Measurements from ENCODE around the gene OBSCN. TPM values are rescaled to one million over a fixed set of nuclear protein-coding genes. Genes with fewer than 3 reads are reported as not detected.

OBSCN gene
- polyA plus RNA-seq, 3 donors, result 31.3 to 43.8 (median 35.6) TPM

DNA sequence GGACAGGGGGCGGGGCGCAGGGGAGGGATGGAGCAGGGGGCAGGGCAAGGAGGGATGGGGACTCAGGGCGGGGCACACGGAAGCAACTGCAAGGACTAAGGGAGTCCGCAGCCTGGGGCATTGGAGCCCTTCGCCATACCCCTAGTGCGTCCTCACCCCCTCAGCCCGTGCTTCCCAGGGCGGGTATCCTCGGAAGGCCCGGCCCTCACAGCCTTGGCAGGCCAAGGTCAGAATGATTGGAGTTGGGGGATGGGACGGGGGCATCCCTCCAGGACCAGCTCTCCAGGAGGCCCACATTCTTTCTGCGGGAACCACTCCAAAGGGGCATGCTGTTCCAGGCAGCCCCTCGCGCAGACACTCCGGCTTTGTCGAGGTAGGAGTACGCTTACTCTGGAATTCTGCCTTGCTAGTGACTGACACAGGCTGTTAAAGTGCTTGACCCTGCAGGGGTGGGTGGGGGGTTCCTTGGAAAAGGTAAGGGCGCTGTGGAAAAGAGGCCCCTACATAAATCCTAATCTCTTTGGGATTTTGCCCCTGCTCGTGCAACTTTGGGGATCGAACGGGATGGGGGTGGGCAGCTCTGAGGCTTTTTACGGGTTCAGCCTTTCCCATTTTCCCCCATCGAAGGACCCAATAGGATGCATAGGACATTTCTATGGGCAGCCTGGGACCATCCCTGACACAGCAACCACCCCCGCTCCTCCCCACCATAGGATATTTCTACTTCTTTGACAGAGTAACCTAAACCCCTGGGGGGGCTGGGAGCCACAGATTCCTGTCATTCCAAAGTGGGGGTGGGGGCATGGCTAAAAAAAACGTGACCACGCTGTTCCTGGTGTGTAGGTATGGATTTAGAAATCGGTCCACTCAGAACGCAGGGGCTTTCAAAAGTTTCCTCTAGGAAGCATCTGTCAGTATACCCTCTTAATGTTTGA, 199.5 kb downstream of the OBSCN start:
- peak in 2 of 11 donors; percentile 27 to 29 for DNase-seq (ENCODE audit: extremely low read depth in 1 of 11, low read depth in 9 of 11, low spot score in 4 of 11)

DNA sequence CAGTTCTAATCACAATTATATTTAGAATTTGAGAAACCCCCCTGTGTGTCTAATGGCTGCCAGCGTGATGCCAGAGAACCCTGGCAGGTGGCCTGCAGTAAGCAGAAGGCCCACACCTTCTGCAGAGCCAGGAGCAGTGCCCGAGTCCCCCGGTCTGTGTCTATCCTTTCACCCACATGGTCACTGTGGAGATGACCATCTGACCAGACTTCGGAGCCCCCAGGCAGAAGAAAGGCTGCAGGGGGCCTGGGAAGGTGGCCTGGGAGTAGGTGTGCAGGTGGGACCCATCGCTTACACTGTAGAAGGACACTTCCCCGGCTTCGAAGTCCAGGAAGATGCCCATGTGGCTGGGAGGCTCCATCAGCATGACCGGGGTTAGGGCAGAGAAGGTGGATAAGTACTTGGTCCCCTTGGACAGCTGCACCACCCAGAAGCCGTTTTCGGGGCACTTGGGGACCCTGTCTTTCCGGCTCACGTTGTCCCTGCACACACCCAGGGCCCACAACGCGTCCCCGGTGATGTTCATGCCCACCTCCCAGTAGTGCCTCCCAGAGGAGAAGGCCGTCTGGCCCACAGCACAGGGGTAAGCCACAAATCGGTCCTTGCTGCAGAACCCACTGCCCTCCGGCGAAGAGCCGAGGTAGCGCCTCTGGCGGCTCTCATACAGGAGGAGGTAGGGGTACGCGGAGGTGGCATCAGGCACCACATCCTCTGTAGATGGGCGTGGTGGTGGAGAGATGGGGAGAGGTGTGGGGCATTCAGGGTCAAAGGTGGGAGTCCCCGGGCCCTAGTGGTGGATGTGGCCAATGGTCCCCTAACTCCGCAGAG, 200.4 kb downstream of the OBSCN start:
- no peak for DNase-seq (ENCODE audit: extremely low read depth in 1 of 11, low read depth in 9 of 11, low spot score in 4 of 11)

DNA sequence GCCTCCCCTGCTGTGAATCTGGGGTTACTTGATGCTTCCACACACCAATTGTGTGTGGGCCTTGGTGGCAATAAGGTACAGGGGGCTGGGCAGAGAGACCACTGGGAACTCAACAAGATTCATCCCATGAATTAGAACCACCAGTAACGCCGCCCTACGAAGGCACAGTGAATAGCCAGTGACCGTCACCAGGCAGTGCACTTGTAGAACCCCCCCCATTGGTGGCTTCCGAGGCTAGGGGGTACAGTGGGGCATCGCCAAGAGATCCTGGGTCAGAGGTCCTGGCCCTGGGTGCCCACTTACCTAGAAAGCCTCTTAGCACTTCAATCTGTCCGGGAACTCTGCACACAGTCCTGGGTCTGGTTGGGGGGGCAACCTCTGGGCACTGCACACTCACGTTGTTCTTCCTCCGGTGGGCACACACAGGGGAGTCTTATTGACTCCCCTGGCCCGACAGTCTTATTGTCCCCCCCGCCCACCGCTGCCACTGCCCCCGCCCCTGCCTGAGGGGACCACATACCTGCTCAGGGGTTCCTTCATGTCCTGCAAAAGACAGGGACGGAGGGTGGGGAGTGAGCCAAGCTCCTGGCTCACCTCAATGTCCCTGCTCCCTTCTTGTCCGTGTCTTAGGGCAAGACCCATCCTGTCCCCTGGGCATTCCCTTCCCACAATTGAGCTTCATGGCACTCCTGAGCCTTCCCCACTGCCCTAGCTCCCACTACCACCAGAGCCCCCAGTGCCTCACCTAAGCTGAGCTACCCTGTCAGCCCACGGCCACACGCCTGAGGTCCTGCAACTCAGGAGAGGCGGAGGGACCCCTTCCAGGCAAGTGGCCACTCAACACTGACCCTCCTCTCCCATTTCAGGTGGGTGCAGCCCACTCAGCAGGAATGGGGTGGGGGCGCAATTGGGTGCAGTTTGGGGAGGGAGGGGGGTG, 201.3 kb downstream of the OBSCN start:
- DNase-seq (ENCODE audit: extremely low read depth in 1 of 11, low read depth in 9 of 11, low spot score in 4 of 11), result no peak

DNA sequence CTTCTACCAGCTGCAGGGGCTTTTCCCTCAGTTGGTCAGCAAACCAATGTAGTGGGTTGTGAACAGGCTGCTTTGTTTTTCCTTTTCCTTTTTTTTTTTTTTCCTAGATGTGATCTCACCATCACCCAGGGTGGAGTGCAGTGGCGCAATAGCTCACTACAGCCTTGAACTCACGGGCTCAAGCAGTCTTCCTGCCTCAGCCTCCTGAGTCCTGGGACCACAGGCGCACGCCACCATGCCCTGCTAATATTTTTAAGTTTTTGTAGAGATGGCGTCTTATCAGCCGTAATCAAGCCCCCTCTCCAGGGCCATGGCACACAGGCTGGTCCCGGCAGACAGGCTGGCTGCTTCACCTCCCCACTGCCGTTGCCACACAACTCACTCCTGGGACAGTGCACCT, 202.2 kb downstream of the OBSCN start:
- no peak for DNase-seq (ENCODE audit: extremely low read depth in 1 of 11, low read depth in 9 of 11, low spot score in 4 of 11)

DNA sequence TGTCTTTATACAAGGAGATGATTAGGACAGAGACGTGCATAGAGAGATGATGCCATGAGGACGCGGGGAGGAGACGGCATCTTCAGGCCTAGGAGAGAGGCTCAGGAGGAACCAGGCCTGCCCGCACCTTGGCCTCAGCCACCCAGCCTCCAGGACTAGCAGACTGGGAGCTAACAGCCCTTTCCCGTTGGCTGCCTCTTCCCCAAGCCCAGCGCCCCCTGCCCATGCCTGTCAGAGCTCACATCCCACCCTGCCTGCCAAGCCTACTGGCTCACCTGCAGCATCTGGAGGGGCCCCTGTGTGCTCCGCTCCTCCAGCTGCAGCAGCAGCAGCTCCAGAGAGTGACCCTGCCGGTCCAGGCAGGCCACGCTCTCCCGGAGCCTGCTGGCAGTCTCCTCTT, 202.8 kb downstream of the OBSCN start:
- DNase-seq (ENCODE audit: extremely low read depth in 1 of 11, low read depth in 9 of 11, low spot score in 4 of 11), result no peak

DNA sequence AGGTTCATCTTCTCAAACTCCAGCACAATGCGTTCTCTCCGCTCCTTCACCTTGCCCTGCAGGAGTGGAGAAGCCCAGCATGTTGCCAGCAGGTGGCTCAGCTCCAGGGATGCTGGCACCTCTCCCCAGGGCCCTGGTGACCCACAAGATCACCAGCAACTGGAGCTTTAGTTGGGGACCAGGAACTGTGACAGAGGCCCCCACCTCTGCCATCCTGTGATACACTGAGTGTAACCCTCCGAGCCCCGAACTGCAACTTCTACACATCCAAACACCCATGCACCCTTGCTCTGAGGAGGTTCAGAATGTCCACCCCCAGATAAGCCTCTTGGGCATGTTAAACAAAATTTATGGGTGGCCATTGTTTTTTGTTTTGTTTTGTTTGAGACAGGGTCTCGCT, 203.3 kb downstream of the OBSCN start:
- no peak for DNase-seq (ENCODE audit: extremely low read depth in 1 of 11, low read depth in 9 of 11, low spot score in 4 of 11)

DNA sequence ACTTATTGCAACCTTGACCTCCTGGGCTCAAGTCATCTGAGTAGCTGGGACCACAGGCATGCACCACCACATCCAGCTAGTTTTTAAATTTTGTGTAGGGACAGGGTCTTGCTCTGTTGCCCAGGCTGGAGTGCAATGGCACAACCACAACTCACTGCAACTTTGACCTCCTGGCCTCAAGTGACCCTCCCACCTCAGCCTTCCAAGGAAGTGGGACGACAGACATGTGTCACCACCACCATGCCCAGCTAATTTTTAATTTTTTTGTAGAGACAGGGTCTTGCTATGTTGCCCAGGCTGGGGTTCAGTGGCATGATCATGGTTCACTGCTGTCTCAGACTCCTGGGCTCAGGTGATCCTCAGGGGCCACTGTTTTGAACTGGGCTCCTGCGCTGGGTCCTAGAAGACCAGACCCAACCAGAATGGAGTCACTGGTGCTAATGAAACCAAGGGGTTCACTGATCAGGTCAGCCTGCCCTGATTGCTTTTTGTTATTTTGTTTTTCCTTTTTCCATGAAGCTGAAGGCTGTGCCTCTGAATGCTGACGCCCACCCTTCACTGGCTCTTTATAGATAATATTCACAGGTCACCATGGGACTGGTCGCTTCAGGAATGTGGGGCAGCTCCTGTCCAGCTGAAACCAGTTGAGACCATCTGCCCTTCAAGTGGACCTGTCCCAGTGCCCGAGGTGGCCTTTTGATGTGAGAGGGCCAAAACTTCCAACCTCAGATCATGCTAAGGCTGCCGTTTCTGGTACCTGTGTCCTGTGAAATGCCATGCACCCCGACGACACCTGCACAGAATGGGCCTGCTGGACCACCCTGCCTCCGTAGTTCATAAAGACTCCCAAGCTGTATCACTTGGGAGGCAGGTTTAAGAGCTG, 203.9 kb downstream of the OBSCN start:
- DNase-seq (ENCODE audit: extremely low read depth in 1 of 11, low read depth in 9 of 11, low spot score in 4 of 11), result no peak

DNA sequence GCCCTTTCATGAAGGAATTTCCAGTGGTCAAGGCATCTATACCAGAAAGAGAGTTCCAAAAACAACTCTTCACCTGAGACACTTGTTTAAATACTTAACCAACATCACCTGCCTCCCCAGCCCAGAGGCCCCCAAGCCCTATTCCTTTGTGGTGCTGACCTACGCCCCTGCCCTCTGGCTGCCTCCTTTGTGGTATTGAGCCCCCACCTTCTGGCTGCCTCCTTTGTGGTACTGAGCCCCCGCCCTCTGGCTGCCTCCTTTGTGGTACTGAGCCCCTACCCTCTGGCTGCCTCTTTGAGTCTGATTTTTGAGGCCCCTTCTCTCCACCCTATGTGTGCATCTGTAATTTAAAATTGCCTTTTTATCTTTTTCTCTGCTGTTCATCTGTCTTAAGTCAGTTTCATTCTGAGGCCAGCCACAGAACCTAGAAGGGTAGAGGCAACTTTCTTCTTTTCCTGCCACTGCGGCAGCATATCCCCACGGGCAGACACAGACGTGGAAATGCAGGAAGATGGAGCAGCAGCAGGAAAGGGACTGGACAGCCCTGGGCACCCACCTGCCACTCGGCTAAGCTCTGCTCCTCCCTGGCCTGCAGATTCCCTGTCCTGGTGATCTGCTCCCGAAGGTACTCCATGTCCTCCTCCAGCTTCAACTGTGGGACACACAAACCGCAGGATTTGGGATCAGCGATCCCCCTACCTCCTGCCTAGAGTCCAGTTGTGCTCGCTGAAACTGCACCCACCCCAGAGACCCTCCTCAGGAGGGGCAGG, 205.6 kb downstream of the OBSCN start:
- no peak for DNase-seq (ENCODE audit: extremely low read depth in 1 of 11, low read depth in 9 of 11, low spot score in 4 of 11)

DNA sequence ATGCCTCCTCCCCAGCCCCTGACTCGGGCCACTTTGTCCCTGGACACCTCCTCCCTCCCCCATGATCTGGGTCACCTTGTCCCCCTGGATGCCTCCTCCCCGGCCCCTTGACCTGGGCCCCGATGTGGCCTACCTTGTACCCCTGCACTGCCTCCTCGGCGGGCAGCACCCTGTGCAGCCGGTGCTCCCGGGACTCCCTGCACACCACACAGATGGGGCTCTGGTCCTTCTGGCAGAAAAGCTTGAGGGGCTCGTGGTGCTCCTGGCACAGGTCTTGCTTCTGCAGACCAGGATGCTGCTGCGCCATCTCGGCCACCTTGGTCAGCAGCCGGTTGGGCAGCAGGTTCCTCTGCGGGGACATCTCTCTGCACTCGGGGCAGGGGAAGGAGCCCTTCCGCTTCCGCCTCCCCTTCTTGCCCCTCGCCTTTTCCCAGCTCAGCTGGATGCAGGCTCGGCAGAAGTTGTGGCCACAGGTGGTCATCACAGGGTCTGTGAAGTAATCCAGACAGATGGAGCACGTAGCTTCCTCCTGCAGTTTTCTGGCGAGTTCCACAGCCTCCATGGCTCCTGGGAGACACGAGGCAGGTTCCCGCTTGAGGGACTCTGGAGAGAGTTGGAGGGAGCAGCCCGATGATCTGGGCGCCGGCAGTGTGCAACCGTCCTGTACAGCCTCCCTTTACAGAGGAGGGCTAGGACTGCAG, 206.8 kb downstream of the OBSCN start:
- no peak for DNase-seq (ENCODE audit: extremely low read depth in 1 of 11, low read depth in 9 of 11, low spot score in 4 of 11)

DNA sequence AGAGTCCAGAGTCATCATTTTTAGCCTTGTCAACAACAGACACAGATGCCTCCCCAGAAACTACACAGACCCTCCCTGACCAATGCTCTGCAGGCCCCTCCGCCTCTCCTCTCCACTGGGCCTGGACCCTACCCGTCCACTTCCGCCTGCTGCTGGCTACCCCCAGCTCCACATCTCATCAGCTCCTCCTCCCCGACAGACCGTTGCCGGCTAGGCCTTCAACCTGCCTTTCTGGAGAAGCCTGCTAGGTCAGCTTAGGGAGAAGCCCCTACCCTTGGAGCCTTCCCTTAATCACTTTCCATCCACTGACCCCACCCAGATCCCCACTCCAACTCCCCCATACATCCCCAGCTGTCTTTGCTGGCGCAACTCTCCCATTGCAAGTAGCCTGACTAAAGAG, 207.4 kb downstream of the OBSCN start:
- DNase-seq (ENCODE audit: extremely low read depth in 1 of 11, low read depth in 9 of 11, low spot score in 4 of 11), result no peak

DNA sequence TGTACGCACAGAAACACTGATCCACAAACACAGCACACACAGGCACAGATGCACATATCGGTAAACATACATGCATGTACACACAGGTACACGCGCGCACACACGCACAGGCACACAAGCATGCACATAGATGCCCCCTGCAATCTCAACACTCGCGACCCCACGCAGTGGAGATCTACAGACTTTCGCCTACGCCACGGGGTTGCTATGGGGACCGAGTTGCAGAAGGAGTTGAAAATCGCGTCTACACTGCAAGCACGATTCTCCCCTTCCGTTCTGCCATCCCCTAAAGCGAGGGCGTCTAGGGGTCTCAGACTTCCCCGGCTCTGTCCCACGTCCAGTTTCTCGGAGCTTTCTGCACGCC, 208.0 kb downstream of the OBSCN start:
- no peak for DNase-seq (ENCODE audit: extremely low read depth in 1 of 11, low read depth in 9 of 11, low spot score in 4 of 11)

DNA sequence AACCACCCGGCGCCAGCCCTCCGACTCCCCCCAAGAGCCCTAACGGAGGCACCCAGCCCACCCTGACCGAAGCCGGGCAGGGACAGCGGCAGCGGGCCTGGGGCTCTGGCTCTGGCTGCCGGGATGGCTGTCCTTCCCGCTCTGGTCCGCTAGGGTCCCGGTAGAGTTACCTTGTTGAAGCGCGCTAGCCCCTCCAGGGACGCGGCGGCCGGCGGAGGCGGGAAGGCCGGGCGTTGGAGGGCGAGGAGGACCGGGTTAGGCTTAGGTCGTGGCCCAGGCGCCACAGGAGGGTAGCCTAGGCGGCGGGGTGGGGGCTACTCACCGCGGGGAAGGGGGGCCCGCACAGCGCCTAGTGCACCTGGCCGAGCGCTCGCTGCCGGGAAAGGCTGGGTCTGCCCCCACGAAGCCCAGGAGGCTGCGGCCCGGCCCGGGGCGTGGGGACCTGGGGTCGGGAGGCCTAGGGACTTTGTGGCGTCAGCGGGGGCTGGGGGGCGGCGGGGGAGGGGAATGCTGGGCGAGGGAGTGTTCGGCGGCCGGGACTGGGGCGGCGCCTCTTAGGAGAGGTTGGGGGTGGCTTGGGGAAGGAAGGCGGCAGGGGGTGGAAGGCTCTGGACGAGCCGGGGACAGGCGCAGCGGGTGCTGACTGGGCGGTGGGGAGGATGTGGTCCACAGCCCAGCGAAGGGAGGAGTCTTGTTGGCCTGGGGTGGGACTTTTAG, 208.5 kb downstream of the OBSCN start, which contains the start of gene TRIM17:
TSS of gene TRIM17 (minus strand) at position 645 of the 717 bp plus-strand sequence. CDS start 1,789 bp downstream, outside the sequence.
- peak in 3 of 11 donors; percentile 49 to 55 (median 52) for DNase-seq (ENCODE audit: extremely low read depth in 1 of 11, low read depth in 9 of 11, low spot score in 4 of 11)

DNA sequence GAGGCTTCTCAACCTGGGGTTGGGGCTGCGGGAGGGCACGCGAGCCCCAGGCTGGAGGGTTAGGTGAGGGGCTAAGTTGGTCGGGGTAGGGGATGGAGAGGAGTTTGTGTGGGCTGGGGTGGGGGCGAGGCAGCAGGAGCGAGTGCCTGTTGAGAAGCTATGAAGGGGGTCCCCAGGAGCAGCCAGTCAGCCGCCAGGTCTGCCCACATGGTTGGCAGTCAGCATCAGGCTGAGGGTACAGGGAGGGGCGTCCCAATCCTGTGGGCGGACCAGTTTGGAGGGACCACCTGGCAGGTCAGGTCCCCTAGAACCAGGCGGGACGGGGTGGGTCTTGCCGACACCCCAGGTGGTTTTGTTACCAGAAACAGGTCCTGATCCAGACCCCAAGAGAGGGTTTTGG, 209.2 kb downstream of the OBSCN start:
- no peak for DNase-seq (ENCODE audit: extremely low read depth in 1 of 11, low read depth in 9 of 11, low spot score in 4 of 11)

DNA sequence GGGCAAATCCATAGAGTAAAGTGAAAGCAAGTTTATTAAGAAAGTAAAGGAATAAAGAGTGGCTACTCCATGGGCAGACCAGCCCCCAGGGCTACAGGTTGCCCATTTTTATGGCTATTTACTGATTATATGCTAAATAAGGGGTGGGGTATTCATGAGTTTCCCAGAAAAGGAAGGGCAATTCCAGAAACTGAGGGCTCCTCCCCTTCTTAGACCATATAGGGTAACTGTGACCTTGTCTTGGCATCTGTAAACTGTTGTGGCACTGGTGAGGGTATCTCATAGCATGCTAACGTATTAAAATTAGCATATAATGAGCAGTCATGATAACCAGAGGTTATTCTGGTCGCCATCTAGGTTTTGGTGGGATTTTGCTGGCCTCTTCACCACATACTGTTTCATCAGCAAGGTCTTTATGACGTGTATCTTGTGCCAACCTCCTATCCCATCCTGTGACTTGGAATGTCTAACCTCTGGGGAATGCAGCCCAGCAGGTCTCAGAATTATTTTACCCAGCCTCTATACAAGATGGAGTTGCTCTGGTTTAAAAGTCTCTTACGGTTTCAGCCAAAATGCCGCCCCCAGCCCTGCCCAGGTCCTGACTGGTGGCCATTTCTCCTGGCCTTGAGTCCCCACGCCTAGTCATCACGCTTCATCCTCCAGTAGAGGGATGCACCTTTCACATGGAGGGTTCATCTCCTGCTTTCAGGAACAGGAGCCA, 209.8 kb downstream of the OBSCN start:
- DNase-seq (ENCODE audit: extremely low read depth in 1 of 11, low read depth in 9 of 11, low spot score in 4 of 11), result no peak

DNA sequence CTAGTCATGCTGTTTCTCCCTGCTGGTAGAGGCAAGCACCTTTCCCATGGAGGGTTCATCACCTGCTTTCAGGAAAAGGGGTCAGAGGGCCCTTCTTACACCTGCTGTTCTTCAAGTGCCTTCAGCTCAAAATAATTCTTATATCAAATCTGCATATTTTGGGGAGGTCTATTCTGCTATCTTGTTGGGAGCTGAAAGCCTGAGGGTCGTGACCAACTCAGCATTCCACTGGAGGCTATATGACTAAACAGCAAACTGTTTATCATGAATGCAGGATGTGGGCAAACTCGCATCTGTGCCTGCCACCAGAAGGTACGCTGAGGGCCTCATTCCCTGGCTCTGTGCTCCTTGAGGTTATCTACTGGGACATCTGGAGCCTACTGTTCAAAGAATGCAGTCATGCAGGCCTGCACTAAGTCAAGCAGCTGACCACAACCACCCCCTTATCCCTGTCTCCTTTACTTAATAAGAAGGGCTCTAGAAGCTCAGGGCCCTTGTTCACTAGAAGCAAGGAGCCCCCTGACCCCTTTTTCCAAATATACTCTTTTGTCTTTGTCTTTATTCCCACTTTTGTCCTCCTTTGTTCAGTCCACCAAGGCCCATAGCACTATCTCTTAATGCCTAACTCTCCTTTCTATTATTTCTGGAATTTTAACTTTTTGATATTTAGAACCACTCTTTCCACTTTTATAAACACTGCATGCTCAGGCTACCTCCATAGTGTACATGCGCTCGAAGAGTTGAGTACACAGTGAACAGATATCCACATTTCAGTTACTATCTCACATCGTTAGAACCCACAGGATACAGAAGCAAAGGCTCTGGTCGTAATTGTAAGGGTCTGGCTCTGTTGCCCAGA, 213.4 kb downstream of the OBSCN start:
- no peak for DNase-seq (ENCODE audit: extremely low read depth in 1 of 11, low read depth in 9 of 11, low spot score in 4 of 11)
